Measurements from ENCODE around the gene COL5A1. TPM values are rescaled to one million over a fixed set of nuclear protein-coding genes. Genes with fewer than 3 reads are reported as not detected.

COL5A1 gene
- total RNA-seq, 1 donor from 2014 or later, result 28.9 TPM

DNA sequence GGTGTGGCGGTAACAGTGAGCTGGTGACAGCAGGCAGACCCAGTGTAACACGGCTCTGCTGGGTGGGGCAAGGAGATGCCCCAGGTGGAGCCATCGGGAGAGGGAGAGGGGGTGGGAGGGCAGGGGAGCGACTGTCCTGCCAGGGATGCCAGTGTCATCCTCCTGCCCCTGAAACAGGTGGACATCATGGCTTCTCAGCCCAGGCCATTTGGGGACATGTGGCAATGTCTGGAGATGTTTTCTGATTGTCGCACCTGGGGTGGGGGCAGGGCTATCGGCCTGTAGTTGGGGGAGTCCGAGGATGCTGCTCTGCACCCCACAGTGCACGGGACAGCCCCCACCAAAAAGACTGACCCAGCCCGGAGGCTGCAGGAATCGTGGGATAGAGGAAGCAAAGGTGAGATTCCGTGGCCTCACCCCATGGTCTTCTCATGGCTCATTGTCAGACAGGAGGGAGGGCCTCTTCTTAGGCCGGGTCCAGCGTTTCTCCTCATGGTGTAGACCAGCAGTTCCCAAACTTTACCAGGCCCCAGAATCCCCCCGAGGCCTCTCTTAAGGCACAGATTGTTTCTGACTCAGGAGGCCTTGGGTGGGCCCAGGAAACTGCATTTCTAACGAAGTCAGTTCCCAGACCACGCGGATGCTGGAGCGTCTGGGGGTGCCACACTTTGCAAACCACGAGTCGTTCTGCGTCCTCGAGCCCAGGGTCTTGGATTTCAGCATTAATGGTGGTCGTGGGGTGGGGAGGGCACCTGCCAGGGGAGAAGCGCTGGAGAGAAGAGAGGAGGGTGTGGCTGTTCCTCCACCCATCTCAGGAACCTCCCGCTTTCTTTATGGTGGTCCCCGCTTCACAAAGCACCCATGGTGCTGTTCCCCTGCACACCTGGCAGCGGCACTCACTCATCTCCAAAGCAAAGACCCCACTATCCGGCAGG is 11.0 kb downstream of the COL5A1 start:
- no peak overlapping the region for H3K4me3 Mint-ChIP-seq (ENCODE audit: unreplicated experiment)

DNA sequence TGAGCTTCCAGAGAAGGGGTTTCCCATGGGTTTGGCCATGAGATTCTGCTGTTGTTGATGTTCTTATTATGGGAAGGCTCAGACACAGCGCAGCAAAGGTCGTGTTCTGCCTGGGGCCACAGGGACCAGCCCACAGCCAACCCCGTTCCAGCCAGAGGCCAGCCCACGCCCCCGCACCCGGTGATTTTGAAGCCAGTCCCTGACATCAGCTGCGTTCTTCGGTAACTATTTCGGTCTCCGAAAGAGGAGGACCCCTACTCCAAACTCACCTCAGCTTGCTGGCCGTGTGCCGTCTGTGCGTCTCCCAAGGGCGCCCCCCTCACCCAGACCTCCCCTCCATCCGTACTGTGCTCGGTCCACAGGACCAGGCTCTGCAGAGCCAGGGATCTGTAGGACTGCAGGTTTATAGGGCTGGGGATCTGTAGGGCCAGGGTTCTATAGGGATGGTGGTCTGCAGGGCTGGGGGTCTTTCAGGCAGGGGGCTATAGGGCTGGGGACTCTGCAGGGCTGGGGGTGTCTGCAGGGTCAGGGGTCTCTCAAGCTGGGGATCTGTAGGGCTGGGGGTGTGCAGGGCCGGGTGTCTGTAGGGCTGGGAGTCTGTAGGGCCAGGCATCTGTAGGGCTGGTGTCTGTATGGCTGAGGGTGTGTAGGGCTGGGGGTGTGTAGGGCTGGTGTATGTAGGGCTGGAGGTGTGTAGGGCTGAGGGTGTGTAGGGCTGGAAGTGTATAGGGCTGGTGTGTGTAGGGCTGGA is 11.8 kb downstream of the COL5A1 start:
- Mint-ChIP-seq H3K9me3 (ENCODE audit: unreplicated experiment) (peaks cover 2% of the 10 kb centered on the region), H3K27me3 (ENCODE audit: unreplicated experiment) (peaks cover 2% of the 10 kb centered on the region), H3K4me3 (ENCODE audit: unreplicated experiment) (no peak overlapping the region), H3K27ac (ENCODE audit: unreplicated experiment) (no peak overlapping the region), H3K36me3 (ENCODE audit: unreplicated experiment) (no peaks in the 10 kb centered on the region), H3K4me1 (ENCODE audit: low read depth, unreplicated experiment) (peaks cover 3% of the 10 kb centered on the region)
- TF ChIP-seq, protein P1, sequence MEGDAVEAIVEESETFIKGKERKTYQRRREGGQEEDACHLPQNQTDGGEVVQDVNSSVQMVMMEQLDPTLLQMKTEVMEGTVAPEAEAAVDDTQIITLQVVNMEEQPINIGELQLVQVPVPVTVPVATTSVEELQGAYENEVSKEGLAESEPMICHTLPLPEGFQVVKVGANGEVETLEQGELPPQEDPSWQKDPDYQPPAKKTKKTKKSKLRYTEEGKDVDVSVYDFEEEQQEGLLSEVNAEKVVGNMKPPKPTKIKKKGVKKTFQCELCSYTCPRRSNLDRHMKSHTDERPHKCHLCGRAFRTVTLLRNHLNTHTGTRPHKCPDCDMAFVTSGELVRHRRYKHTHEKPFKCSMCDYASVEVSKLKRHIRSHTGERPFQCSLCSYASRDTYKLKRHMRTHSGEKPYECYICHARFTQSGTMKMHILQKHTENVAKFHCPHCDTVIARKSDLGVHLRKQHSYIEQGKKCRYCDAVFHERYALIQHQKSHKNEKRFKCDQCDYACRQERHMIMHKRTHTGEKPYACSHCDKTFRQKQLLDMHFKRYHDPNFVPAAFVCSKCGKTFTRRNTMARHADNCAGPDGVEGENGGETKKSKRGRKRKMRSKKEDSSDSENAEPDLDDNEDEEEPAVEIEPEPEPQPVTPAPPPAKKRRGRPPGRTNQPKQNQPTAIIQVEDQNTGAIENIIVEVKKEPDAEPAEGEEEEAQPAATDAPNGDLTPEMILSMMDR (IDR thresholded peaks at IDR 0.05; ENCODE audit: partially characterized antibody, unreplicated experiment), result no peak
- DNase-seq, result peak; percentile 5

More for the DNA sequence above, 11.0 kb downstream of the COL5A1 start:
- Mint-ChIP-seq H3K4me1 (ENCODE audit: low read depth, unreplicated experiment) (peaks cover 6% of the 10 kb centered on the region), H3K9me3 (ENCODE audit: unreplicated experiment) (peaks cover 2% of the 10 kb centered on the region), H3K27ac (ENCODE audit: unreplicated experiment) (no peak overlapping the region), H3K36me3 (ENCODE audit: unreplicated experiment) (no peaks in the 10 kb centered on the region), H3K27me3 (ENCODE audit: unreplicated experiment) (peaks cover 4% of the 10 kb centered on the region)
- TF ChIP-seq, protein P1 (IDR thresholded peaks at IDR 0.05; ENCODE audit: partially characterized antibody, unreplicated experiment), result no peak
- DNase-seq, result peak; percentile 5

DNA sequence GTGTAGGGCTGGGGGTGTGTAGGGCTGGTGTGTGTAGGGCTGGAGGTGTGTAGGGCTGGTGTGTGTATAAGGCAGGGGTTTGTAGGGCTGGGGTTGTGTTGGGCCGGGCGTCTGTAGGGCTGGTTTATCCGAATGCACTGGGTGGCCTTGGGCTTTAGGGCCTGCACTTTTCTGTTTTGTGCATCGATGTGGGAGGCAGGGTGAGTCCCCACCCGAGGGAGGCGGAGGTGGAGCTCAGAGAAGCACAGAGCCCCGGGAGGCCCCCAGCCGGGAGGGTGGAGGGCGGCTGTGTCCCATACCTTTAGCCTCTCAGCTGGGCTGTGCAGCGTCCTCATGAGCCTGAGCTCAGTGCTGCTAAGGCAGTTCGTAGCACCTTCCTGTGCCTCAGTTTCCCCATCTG is 13.5 kb downstream of the COL5A1 start:
- peaks cover 3% of the 10 kb centered on the region for H3K4me1 Mint-ChIP-seq (ENCODE audit: low read depth, unreplicated experiment)
- H3K27me3 Mint-ChIP-seq (ENCODE audit: unreplicated experiment), result peaks cover 4% of the 10 kb centered on the region
- H3K9me3 Mint-ChIP-seq (ENCODE audit: unreplicated experiment), result peaks cover 4% of the 10 kb centered on the region
- H3K36me3 Mint-ChIP-seq (ENCODE audit: unreplicated experiment), result no peaks in the 10 kb centered on the region
- DNase-seq, result peak; percentile 16
- no peak overlapping the region for H3K4me3 Mint-ChIP-seq (ENCODE audit: unreplicated experiment)
- H3K27ac Mint-ChIP-seq (ENCODE audit: unreplicated experiment), result no peak overlapping the region
- TF ChIP-seq, protein P1 (IDR thresholded peaks at IDR 0.05; ENCODE audit: partially characterized antibody, unreplicated experiment), result no peak

DNA sequence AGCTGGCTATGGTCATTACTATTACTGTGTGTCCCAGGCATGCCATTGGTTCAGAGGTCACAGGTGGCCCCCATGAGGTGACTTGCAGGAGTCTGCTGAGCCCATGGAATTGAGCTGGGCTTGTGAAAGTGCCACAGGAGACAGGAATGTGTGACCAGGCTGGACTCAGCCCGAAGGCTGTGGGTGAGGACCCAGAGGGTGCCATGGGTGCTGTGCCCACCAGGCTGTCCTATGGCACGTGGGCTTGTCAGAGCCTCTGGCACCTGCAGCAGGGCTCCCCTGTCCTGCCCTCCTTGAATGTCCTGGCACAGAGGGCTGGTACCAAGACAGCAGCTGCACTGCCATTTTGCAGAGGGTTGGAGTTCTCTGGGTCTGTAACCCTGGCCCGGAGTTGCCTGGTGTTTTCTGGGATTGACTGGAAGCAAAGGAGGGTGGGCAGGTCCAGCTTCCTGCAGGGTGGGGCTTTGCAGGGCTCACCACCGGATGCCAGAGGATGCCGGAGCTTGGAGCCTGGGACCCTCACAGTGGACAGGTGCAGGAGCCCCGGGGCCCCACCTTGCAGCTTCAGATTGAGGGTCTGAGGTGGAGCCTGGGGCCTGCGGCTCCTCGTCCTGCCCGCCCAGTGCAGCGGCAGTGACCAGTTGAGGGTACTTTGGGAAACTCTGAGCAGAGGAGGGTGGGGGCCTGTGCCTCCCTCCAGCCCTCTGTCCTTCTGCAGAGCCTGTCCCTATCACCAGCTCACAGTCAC is 14.2 kb downstream of the COL5A1 start:
- Mint-ChIP-seq H3K36me3 (ENCODE audit: unreplicated experiment) (peaks cover 4% of the 10 kb centered on the region), H3K27me3 (ENCODE audit: unreplicated experiment) (peaks cover 4% of the 10 kb centered on the region), H3K9me3 (ENCODE audit: unreplicated experiment) (peaks cover 4% of the 10 kb centered on the region), H3K27ac (ENCODE audit: unreplicated experiment) (no peak overlapping the region), H3K4me3 (ENCODE audit: unreplicated experiment) (no peak overlapping the region), H3K4me1 (ENCODE audit: low read depth, unreplicated experiment) (peaks cover 3% of the 10 kb centered on the region)
- TF ChIP-seq, protein P1 (IDR thresholded peaks at IDR 0.05; ENCODE audit: partially characterized antibody, unreplicated experiment), result no peak
- peak; percentile 25 for DNase-seq

Data from glutamatergic neuron (in vitro differentiated cells).